Gastroesophageal sphincter (tissue), 3 donors: ENCODE measurements around the gene PAGE2.

Experiments
- POLR2A ChIP-seq, 2 donors: fragments of 450-650 bp; IDR thresholded peaks; one replicate each; pipeline ENCODE4 v1.6.1; 2017; ENCODE audit warnings: antibody characterized with exemption in 2 of 2, mild to moderate bottlenecking in 2 of 2, moderate library complexity in 1 of 2
- TF ChIP-seq, protein P1 (sequence below), 4 experiments: fragments of 200-600 bp in 2 of 4; fragments of 450-650 bp in 2 of 4; sonication (generic) in 1 of 4; IDR thresholded peaks; one replicate each; pipeline ENCODE4 v1.5.1; 2017 to 2019; ENCODE audit warnings: antibody characterized with exemption in 4 of 4, mild to moderate bottlenecking in 2 of 4, moderate library complexity in 2 of 4

- no peak for TF ChIP-seq POLR2A (IDR thresholded peaks at IDR 0.05)
- TF ChIP-seq, protein P1, sequence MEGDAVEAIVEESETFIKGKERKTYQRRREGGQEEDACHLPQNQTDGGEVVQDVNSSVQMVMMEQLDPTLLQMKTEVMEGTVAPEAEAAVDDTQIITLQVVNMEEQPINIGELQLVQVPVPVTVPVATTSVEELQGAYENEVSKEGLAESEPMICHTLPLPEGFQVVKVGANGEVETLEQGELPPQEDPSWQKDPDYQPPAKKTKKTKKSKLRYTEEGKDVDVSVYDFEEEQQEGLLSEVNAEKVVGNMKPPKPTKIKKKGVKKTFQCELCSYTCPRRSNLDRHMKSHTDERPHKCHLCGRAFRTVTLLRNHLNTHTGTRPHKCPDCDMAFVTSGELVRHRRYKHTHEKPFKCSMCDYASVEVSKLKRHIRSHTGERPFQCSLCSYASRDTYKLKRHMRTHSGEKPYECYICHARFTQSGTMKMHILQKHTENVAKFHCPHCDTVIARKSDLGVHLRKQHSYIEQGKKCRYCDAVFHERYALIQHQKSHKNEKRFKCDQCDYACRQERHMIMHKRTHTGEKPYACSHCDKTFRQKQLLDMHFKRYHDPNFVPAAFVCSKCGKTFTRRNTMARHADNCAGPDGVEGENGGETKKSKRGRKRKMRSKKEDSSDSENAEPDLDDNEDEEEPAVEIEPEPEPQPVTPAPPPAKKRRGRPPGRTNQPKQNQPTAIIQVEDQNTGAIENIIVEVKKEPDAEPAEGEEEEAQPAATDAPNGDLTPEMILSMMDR (IDR thresholded peaks at IDR 0.05) = no peak
These were observed at the start of gene PAGE2 for GRCh38 chrX:55088795-55089489.
